Heart left ventricle (tissue), 13 donors: ENCODE results near the gene TPD52L1.

Source experiments
- CTCF ChIP-seq, 12 donors: fragments of 200-600 bp; sonication (generic) in 4 of 12; IDR thresholded peaks; one replicate each; pipeline versions ENCODE4 v1.5.0 to v1.8.0; 2018 to 2022; ENCODE audit warnings: antibody characterized with exemption in 12 of 12, mild to moderate bottlenecking in 5 of 12
- POLR2A ChIP-seq, 2 donors: fragments of 450-650 bp; IDR thresholded peaks; one replicate each; pipeline ENCODE4 v1.6.1; 2017; ENCODE audit warnings: antibody characterized with exemption in 2 of 2, mild to moderate bottlenecking in 2 of 2, moderate library complexity in 2 of 2
- donor health status: ischemic (EF 13 %, LVEDD 7.1; RV severe dilation, severe dysfunction).
- donor health status: DM: no; HTN: yes; CAD: no.
- donor health status: DM: no; HTN: no; CAD: no.
- donor health status: ischemic (EF 25% LVEDD 6.9; RV normal size, moderate dysfunction).
- donor health status: ischemic (EF 25% LVEDD 5.7; RV mildly dilated, moderate dysfunction).
- donor health status: ischemic (EF 35%, LVEDD 5.7; RV mildly dilated, moderate dysfunction).
- donor health status: nonischemic (EF 11% LVEDD 7.7; RV severe dilation, severe dysfunction).
- donor health status: DM: yes; HTN: yes; CAD: no.
- donor health status: PGD.
- donor health status: ischemic (EF 29% LVEDD 5.4; RV normal size, mild dysfunction).
- donor health status: nonischemic (EF 23%, LVEDD 6.1; RV moderate dilation, normal function).

- no peak for TF ChIP-seq POLR2A (IDR thresholded peaks at IDR 0.05)
- TF ChIP-seq CTCF (IDR thresholded peaks at IDR 0.05): no peak
Observed at GRCh38 chr6:125285353-125285752, 131.8 kb downstream of the TPD52L1 start.
